ENCODE data around the gene ASRGL1.
A peak's percentile ranks its signal among the peaks of the same experiment; 100 is the strongest.
"Not testable (repeated sequence)": the region's sequence is repeated elsewhere in the genome, so short reads cannot be mapped to it uniquely, and the experiment has no call there.

The ASRGL1 gene

DNA sequence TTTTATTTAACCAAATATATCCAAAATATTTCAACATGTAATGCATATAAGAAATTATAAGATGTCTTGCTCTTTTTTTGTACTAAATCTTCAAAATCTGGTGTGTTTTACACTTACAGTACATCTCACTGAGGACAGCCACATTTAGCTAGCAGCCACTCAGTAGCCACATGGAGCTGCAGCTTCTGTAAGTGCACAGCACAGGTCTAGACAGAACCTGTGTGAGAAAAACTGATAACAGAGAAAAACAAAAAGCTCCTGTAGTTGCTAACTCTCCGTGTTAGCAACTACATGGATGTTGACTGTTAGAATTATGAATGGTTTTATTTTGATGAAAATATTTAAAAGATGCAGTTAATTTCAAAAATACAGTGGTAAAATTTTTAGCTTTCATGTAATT is 22.2 kb downstream of the ASRGL1 start:
- Histone ChIP-seq H3K79me1 (ENCODE audit: low read length) (no peaks in the 10 kb centered on the region), H2AFZ (ENCODE audit: insufficient read depth, low read length, poor library complexity) (no peak overlapping the region), H3K18ac (ENCODE audit: low read length) (no peak overlapping the region), H4K8ac (ENCODE audit: low read depth, low read length) (no peak overlapping the region), H2BK120ac (ENCODE audit: insufficient read depth, low read length, poor library complexity) (no peak overlapping the region), H4K91ac (ENCODE audit: low read depth, low read length) (no peak overlapping the region), H3K27me3 (ENCODE audit: insufficient read depth, low read length) (no peaks in the 10 kb centered on the region), H3K27ac (ENCODE audit: low read depth, low read length) (no peak overlapping the region), H2AK5ac (ENCODE audit: low read length) (no peak overlapping the region), H3K4me2 (ENCODE audit: low read length) (no peak overlapping the region), H2BK12ac (ENCODE audit: low read length) (no peak overlapping the region), H3K4me1 (ENCODE audit: control insufficient read depth in 1 of 2, insufficient read depth in 2 of 2, low read length in 2 of 2) (no peaks in the 10 kb centered on the region), H3K36me3 (ENCODE audit: control insufficient read depth in 1 of 2, insufficient read depth in 2 of 2, low read length in 2 of 2) (peaks cover 0 to 1% of the 10 kb centered on the region in 2 experiments), H3K4ac (ENCODE audit: low read depth, low read length) (no peak overlapping the region), H3K23ac (ENCODE audit: low read length) (no peak overlapping the region), H2BK5ac (ENCODE audit: low read depth, low read length, poor library complexity) (no peak overlapping the region), H3K4me3 (ENCODE audit: low read depth, low read length) (no peak overlapping the region), H3K9ac (ENCODE audit: low read length) (no peak overlapping the region), H3K79me2 (ENCODE audit: control insufficient read depth, insufficient read depth, low read length, poor library complexity) (no peaks in the 10 kb centered on the region), H3K9me3 (ENCODE audit: insufficient read depth, low read depth, low read length) (no peaks in the 10 kb centered on the region), H3K14ac (ENCODE audit: low read length) (no peak overlapping the region), H4K12ac (ENCODE audit: low read depth, low read length) (no peak overlapping the region)
- no CpG with 5 or more reads among the region's 1 CpG for WGBS (ENCODE audit: extremely low coverage, insufficient coverage, insufficient read length)
- DNase-seq: no peak

- no peak overlapping the region for H2BK120ac ChIP-seq (ENCODE audit: insufficient read depth, low read length, poor library complexity)
- no peaks in the 10 kb centered on the region for H3K27me3 ChIP-seq (ENCODE audit: insufficient read depth, low read length)
- H3K4me3 ChIP-seq (ENCODE audit: low read depth, low read length): no peak overlapping the region
- no peak overlapping the region for H3K4me2 ChIP-seq (ENCODE audit: low read length)
- H4K8ac ChIP-seq (ENCODE audit: low read depth, low read length): no peak overlapping the region
- H3K4ac ChIP-seq (ENCODE audit: low read depth, low read length): no peak overlapping the region
- no peaks in the 10 kb centered on the region for H3K79me1 ChIP-seq (ENCODE audit: low read length)
- no peak overlapping the region for H3K18ac ChIP-seq (ENCODE audit: low read length)
- no peaks in the 10 kb centered on the region for H3K9me3 ChIP-seq (ENCODE audit: insufficient read depth, low read depth, low read length)
- no peak overlapping the region for H2AK5ac ChIP-seq (ENCODE audit: low read length)
- no peak overlapping the region for H3K9ac ChIP-seq (ENCODE audit: low read length)
- no peak overlapping the region for H4K91ac ChIP-seq (ENCODE audit: low read depth, low read length)
- peaks cover 0 to 1% of the 10 kb centered on the region in 2 experiments for H3K36me3 ChIP-seq (ENCODE audit: control insufficient read depth in 1 of 2, insufficient read depth in 2 of 2, low read length in 2 of 2)
- H3K27ac ChIP-seq (ENCODE audit: low read depth, low read length): no peak overlapping the region
- H2BK12ac ChIP-seq (ENCODE audit: low read length): no peak overlapping the region
- no CpG with 5 or more reads among the region's 4 CpGs for WGBS (ENCODE audit: extremely low coverage, insufficient coverage, insufficient read length)
- no peak overlapping the region for H3K23ac ChIP-seq (ENCODE audit: low read length)
- H2BK5ac ChIP-seq (ENCODE audit: low read depth, low read length, poor library complexity): no peak overlapping the region
- no peak for DNase-seq
- H3K4me1 ChIP-seq (ENCODE audit: control insufficient read depth in 1 of 2, insufficient read depth in 2 of 2, low read length in 2 of 2): no peaks in the 10 kb centered on the region
- H3K79me2 ChIP-seq (ENCODE audit: control insufficient read depth, insufficient read depth, low read length, poor library complexity): no peaks in the 10 kb centered on the region
- H2AFZ ChIP-seq (ENCODE audit: insufficient read depth, low read length, poor library complexity): no peak overlapping the region
- H3K14ac ChIP-seq (ENCODE audit: low read length): no peak overlapping the region
- H4K12ac ChIP-seq (ENCODE audit: low read depth, low read length): no peak overlapping the region
Observed at GRCh38 chr11:62360685-62361084, 23.4 kb downstream of the ASRGL1 start.

GRCh38 chr11:62368861-62369477 is 31.7 kb downstream of the ASRGL1 start:
- H3K4me3 ChIP-seq (ENCODE audit: low read depth, low read length): not testable (repeated sequence)

DNA sequence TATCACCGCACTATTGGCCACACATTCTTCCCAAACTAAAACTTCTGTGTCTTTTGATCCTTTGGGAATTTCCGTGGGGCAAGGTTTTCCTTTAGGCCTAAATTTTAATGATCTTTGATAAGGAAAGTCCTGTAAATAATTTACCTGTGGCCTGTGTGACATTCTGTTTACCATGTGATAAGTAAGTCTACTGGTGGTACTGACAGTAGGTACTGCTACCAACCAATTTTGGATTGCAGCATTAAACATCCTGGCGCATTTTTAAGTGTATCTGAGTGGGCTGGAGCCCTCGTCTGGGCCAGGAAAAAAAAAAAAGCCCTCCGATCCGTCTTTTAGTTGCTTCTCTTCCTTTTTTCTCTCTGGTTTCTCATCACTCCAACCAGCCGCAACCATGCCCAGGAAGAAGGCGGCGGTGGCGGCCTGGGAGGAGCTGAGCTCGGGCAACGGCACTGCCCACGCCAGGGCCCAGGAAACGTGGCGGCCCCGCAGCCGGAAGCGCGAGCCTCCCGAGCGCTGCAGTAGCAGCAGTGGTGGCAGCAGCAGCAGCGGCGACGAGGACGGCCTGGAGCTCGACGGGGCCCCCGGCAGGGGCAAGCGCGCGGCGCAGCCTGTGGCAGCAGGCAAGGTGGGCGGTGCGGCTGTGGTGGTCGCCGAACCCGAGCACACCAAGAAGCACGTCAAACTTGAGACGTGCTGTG is 33.6 kb downstream of the ASRGL1 start:
- Histone ChIP-seq H3K27ac (ENCODE audit: low read depth, low read length) (no peak overlapping the region), H3K4me1 (ENCODE audit: control insufficient read depth in 1 of 2, insufficient read depth in 2 of 2, low read length in 2 of 2) (no peaks in the 10 kb centered on the region), H3K18ac (ENCODE audit: low read length) (no peak overlapping the region), H3K14ac (ENCODE audit: low read length) (no peak overlapping the region), H3K79me1 (ENCODE audit: low read length) (no peaks in the 10 kb centered on the region), H3K4ac (ENCODE audit: low read depth, low read length) (no peak overlapping the region), H3K79me2 (ENCODE audit: control insufficient read depth, insufficient read depth, low read length, poor library complexity) (no peaks in the 10 kb centered on the region), H2BK12ac (ENCODE audit: low read length) (no peak overlapping the region), H4K12ac (ENCODE audit: low read depth, low read length) (no peak overlapping the region), H3K4me2 (ENCODE audit: low read length) (no peak overlapping the region), H3K36me3 (ENCODE audit: control insufficient read depth in 1 of 2, insufficient read depth in 2 of 2, low read length in 2 of 2) (no peaks in the 10 kb centered on the region), H3K9me3 (ENCODE audit: insufficient read depth, low read depth, low read length) (peaks cover 3% of the 10 kb centered on the region), H2BK5ac (ENCODE audit: low read depth, low read length, poor library complexity) (no peak overlapping the region), H3K23ac (ENCODE audit: low read length) (no peak overlapping the region), H4K91ac (ENCODE audit: low read depth, low read length) (no peak overlapping the region), H3K9ac (ENCODE audit: low read length) (no peak overlapping the region), H2AFZ (ENCODE audit: insufficient read depth, low read length, poor library complexity) (no peak overlapping the region), H3K27me3 (ENCODE audit: insufficient read depth, low read length) (no peaks in the 10 kb centered on the region), H2AK5ac (ENCODE audit: low read length) (no peak overlapping the region), H3K4me3 (ENCODE audit: low read depth, low read length) (no peak overlapping the region), H2BK120ac (ENCODE audit: insufficient read depth, low read length, poor library complexity) (peak overlapping the region; percentile 23), H4K8ac (ENCODE audit: low read depth, low read length) (no peak overlapping the region)
- DNase-seq: no peak
- no CpG with 5 or more reads among the region's 39 CpGs for WGBS (ENCODE audit: extremely low coverage, insufficient coverage, insufficient read length)

More at GRCh38 chr11:62368861-62369477, 31.7 kb downstream of the ASRGL1 start:
- H3K27me3 ChIP-seq (ENCODE audit: insufficient read depth, low read length); H3K4me1 ChIP-seq (ENCODE audit: control insufficient read depth in 1 of 2, insufficient read depth in 2 of 2, low read length in 2 of 2); H4K91ac ChIP-seq (ENCODE audit: low read depth, low read length); H3K9me3 ChIP-seq (ENCODE audit: insufficient read depth, low read depth, low read length); H3K4me2 ChIP-seq (ENCODE audit: low read length); H2AK5ac ChIP-seq (ENCODE audit: low read length); H3K79me1 ChIP-seq (ENCODE audit: low read length); H4K12ac ChIP-seq (ENCODE audit: low read depth, low read length); H3K18ac ChIP-seq (ENCODE audit: low read length); H3K27ac ChIP-seq (ENCODE audit: low read depth, low read length); DNase-seq; H4K8ac ChIP-seq (ENCODE audit: low read depth, low read length); H2BK120ac ChIP-seq (ENCODE audit: insufficient read depth, low read length, poor library complexity); H3K36me3 ChIP-seq (ENCODE audit: control insufficient read depth in 1 of 2, insufficient read depth in 2 of 2, low read length in 2 of 2); H3K9ac ChIP-seq (ENCODE audit: low read length); H3K14ac ChIP-seq (ENCODE audit: low read length); H2AFZ ChIP-seq (ENCODE audit: insufficient read depth, low read length, poor library complexity); H3K4ac ChIP-seq (ENCODE audit: low read depth, low read length); H3K23ac ChIP-seq (ENCODE audit: low read length); H3K79me2 ChIP-seq (ENCODE audit: control insufficient read depth, insufficient read depth, low read length, poor library complexity); H2BK5ac ChIP-seq (ENCODE audit: low read depth, low read length, poor library complexity); H2BK12ac ChIP-seq (ENCODE audit: low read length): not testable (repeated sequence)
- WGBS (ENCODE audit: extremely low coverage, insufficient coverage, insufficient read length): no CpG with 5 or more reads among the region's 7 CpGs

Measured in trophoblast cell (in vitro differentiated cells and primary cell).